Stimulated activated CD4-positive, alpha-beta T cell treated with anti-CD3 and anti-CD28 coated beads, TNF-alpha, amount 100 ng/mL, for 1 hour (primary cell): ENCODE results near the gene DUXB.

Source experiments
- DNase-seq, 3 donors: peaks; one replicate each; pipeline ENCODE4 v3.0.0-alpha.2; 2020; ENCODE audit warnings: low read depth in 3 of 3, low spot score in 1 of 3

The DUXB gene

GRCh38 chr16:75701361-75701760, at the start of gene DUXB:
Gene DUXB (minus strand): TSS chr16:75701461. CDS start chr16:75701418, 43 bp downstream.
- DNase-seq, result no peak

GRCh38 chr16:75750528-75750927, 49.3 kb upstream of the DUXB start:
- DNase-seq, result no peak

- no peak for DNase-seq
Observed at GRCh38 chr16:75746359-75746758, 45.1 kb upstream of the DUXB start.

GRCh38 chr16:75745823-75746222, 44.6 kb upstream of the DUXB start:
- DNase-seq, result no peak

GRCh38 chr16:75745242-75745641, 44.0 kb upstream of the DUXB start:
- DNase-seq, result no peak

- no peak for DNase-seq
Observed at GRCh38 chr16:75742424-75743047, 41.3 kb upstream of the DUXB start.

- DNase-seq, result no peak
Observed at GRCh38 chr16:75733305-75734211, 32.3 kb upstream of the DUXB start.

- no peak for DNase-seq
Observed at GRCh38 chr16:75732871-75733270, 31.6 kb upstream of the DUXB start.

- DNase-seq, result no peak
Observed at GRCh38 chr16:75727221-75727620, 26.0 kb upstream of the DUXB start.

GRCh38 chr16:75726390-75726789, 25.1 kb upstream of the DUXB start, which contains the start of gene CPHXL:
Gene CPHXL (minus strand): TSS chr16:75726490. CDS start chr16:75726442, 48 bp downstream.
- no peak for DNase-seq

- no peak for DNase-seq
Observed at GRCh38 chr16:75718452-75718851, 17.2 kb upstream of the DUXB start.

GRCh38 chr16:75714661-75715060, 13.4 kb upstream of the DUXB start:
- DNase-seq, result no peak

GRCh38 chr16:75710344-75710743, 9.1 kb upstream of the DUXB start:
- DNase-seq, result no peak

GRCh38 chr16:75703306-75703705, 2.0 kb upstream of the DUXB start:
- DNase-seq, result no peak

- no peak for DNase-seq
Observed at GRCh38 chr16:75702242-75702641, 981 bp upstream of the DUXB start.

- no peak for DNase-seq
Observed at GRCh38 chr16:75697571-75697970, 3.7 kb downstream of the DUXB start.

- no peak for DNase-seq
Observed at GRCh38 chr16:75695708-75696107, 5.6 kb downstream of the DUXB start.

- no peak for DNase-seq
Observed at GRCh38 chr16:75687361-75687760, 13.9 kb downstream of the DUXB start.

GRCh38 chr16:75682308-75682707, 19.0 kb downstream of the DUXB start:
- no peak for DNase-seq

GRCh38 chr16:75679366-75679765, 21.9 kb downstream of the DUXB start:
- no peak for DNase-seq

GRCh38 chr16:75676909-75677308, 24.4 kb downstream of the DUXB start, which contains the start of gene CPHXL2:
Gene CPHXL2 (minus strand): TSS chr16:75677009. CDS start chr16:75676999, 10 bp downstream.
- no peak for DNase-seq

GRCh38 chr16:75667503-75667902, 33.8 kb downstream of the DUXB start:
- DNase-seq, result no peak
